Stimulated activated CD8-positive, alpha-beta memory T cell treated with anti-CD3 and anti-CD28 coated beads, Interleukin-15, amount 100 ng/mL, for 1 hour (primary cell): ENCODE results near the gene RASSF4.
"Not testable (repeated sequence)": the region's sequence is repeated elsewhere in the genome, so short reads cannot be mapped to it uniquely, and the experiment has no call there.

ENCODE experiments used
- DNase-seq: peaks from one replicate; pipeline ENCODE4 v3.0.0-alpha.2; 2020; ENCODE audit warnings: low read depth

Gene RASSF4

DNA sequence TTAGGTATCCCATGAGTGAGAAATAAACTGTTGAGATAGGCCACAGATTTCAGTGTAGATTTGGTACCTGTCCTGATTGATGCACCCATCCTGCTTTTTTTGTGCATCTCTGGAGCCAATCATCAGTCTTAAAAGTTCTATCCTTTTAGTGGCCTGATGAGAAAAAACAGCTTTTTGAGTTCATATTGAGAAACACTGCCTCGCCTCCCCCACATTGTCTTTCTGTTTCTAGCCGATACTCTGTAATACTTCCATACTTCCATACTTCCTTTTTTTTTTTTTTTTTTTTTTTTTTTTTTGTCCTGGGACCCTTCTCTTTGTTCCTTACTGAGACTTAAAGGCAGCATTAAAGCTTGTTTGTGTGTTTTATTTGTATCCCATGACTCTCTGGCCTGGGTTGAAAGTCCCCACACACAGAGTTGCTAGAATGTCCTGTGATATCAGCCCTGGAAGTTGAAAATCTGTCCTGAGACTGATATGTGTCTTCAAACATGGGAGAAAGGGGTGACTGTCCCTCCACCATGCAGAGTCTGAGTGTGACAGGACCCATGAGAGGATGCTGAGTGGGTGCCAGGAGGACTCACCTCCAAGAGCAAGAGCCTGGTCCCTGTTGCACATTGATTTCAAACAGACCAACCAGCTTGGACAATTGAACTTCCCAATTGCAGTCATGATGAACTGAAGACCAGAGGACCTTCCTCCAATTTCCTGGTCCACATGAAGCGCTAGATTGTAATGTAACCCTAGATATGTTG lies 46.9 kb downstream of the RASSF4 start:
- no peak for DNase-seq

DNA sequence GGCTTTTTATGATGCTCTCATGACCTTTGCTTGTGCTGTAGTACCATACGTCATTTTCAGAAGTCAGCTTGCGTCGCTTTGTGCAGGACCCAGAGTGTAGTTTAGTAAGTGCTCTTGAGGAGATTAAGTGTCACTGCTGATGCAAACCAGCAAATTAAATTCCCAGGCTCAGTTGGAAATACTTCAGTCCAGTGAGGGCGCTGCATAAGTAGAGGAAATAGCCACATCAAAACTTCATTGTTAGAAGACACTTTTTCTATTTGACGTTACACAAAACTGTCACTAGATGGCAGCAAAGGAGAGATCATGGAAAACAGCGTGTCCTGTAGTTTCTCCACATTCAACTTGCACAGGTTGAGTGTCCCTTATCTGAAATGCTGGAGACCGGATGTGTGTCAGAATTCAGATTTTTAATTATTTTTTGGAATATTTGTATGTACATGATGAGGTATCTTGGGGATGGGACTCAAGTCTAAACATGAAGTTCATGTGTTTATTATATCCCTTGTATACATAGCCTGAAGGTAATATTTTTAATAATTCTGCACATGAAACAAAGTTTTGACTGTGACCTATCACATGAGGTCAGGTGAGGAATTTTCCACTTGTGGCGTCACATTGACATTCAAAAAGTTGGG lies 49.0 kb downstream of the RASSF4 start:
- no peak for DNase-seq

DNA sequence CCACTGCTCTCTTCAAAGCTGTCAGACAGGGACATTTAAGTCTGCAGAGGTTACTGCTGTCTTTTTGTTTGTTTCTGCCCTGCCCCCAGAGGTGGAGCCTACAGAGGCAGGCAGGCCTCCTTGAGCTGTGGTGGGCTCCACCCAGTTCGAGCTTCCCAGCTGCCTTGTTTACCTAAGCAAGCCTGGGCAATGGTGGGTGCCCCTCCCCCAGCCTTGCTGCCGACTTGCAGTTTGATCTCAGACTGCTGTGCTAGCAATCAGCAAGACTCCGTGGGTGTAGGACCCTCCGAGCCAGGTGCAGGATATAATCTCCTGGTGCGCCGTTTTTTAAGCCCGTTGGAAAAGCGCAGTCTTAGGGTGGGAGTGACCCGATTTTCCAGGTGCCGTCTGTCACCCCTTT lies 55.0 kb downstream of the RASSF4 start:
- DNase-seq, result not testable (repeated sequence)

DNA sequence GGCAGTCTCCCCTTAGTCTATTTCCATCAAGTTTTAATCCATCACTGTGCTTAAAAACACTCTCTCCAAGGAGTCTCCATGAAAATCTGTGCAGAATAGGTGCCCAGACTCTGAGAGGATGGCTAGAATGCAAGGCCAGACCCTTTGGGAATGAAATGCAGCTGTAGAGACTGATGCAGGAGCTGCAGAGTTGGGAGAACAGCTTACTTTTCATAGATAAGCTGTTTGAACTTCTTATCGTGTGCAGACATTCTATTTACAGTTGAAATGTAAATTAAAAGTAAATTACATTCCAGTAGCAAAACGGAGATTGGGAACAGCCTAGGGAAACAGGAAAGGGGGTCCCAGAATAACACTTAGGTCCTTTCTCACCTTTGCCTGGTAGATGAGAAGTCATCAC lies 56.0 kb downstream of the RASSF4 start:
- DNase-seq, result no peak

DNA sequence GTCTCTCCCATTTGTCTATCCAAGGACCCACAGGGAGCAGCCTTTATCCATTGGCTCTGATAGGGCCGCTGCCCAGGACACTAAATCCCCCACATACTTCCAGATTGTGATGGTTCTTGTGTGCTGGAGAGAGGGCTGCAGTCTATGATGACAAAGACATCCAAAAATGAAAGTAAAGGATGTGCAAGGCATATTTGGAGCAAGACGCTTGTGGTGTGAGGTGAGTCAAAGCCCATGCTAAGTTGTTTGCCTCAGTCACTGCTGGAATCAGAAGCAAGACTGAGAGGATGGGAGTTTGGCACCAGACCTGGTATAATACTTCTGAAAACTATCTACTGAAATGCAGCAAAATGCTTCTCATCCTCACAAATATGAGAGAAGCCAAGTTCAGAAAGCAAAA lies 63.8 kb downstream of the RASSF4 start:
- DNase-seq, result no peak

DNA sequence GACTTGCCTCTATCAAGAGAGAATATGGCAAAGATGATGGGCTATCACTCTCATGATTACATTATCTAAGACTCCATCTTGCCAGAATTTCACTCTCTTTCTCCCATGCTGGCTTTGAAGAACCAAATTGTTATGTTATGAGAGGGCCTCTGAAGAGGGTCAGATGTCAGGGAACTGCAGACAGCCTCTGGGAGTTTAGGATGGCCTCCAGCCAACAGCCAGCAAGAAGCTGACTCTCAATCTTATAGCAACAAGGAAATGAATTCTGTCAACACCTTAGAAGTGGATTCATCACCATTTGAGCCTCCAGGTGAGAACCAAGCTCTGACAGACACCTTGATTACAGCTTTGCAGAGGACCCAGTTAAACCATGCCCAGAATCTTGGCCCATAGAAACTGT lies 74.7 kb downstream of the RASSF4 start:
- DNase-seq, result no peak

DNA sequence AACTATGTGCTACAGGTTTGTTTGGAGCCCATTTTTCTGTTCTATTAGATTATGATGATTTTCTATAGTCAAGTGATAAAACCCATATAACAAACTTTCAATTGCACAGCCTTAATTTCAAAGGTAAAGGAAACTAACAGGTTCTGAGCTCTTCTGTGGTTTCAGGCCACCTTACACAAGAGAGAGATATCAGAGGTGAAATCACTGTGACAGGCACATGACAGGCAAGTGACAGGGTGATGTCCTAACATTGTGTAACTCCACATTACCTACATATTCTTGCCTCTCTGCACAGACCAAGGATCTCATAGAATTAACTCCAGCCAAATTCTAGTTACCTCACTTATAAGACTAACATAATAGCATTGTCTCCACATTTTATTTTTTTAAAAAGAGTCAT lies 76.1 kb downstream of the RASSF4 start:
- no peak for DNase-seq

DNA sequence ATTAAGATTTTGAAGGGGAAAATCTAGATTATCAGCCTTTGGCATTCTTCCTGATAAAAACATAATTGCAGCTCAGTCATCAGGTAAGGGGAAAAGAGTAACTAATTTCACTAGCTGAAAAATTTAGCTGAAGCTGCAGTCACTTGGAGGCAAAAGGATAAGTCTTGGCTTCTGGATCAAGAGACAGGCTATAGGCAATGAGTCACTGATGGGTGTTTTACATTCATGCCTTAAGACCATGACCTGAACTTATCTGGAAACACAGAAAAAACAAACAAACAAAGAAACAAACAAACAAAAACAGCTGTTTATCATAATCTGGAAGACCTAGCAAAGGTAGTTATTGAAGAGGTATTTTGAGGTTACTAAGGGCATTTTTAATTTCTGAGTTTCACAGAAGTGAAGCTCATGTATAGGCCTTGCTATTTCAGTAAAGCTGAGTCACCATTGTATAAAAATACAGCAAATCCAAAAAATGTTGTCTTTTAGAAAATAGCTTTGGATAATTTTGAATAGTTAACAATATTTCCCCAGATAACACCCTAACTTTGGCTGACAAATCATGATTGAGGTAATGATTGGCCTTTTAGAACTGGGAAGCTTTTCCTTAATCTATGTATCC lies 81.4 kb downstream of the RASSF4 start:
- no peak for DNase-seq

DNA sequence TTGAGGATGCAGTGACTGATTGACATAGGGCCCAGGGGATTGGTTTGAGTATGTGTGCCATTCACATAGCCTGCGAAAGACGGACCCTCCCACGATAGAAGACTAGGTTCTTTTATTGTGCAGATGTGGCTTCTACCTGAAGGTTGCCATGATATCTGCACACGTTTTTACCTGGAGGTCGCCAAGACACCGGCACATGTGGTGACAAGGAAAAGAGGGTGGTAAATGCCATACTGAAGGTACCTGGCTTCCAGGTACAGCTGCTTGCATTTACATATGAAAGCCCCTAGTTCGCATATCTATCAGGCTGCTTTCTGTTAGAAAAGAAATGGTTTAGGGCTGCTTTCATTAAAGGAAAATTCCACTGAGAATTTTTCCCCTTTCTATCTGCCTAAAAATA lies 84.7 kb downstream of the RASSF4 start:
- DNase-seq, result no peak
